Erythroblast (primary cell): Measurements from ENCODE around the gene RBM14.

Source experiments
- GATA1 ChIP-seq: IDR thresholded peaks from 2 replicates; pipeline ENCODE4 v1.6.1; 2011; ENCODE audit warnings: low read depth, mild to moderate bottlenecking, control low read depth, low read length, moderate library complexity
- POLR2A ChIP-seq: IDR thresholded peaks from 2 replicates; pipeline ENCODE4 v1.6.1; 2011; ENCODE audit warnings: mild to moderate bottlenecking, low read length

- TF ChIP-seq POLR2A (no peak), GATA1 (no peak)
Observed at GRCh38 chr11:66659763-66660162, 43.3 kb downstream of the RBM14 start.
